Hepatocyte (in vitro differentiated cells): ENCODE measurements around the gene CHST15.

Experiments
- CTCF ChIP-seq: fragments of 200-600 bp; sonication (generic); IDR thresholded peaks from 2 replicates; pipeline ENCODE4 v1.5.1; 2016; ENCODE audit warnings: antibody characterized with exemption, mild to moderate bottlenecking; ENCODE audit not compliant: poor library complexity
- EZH2 ChIP-seq: fragments of 200-600 bp; sonication (generic); IDR thresholded peaks from 2 replicates; pipeline ENCODE4 v1.6.1; 2016; ENCODE audit warnings: antibody characterized with exemption, mild to moderate bottlenecking, borderline replicate concordance
- EZH2phosphoT487 ChIP-seq: fragments of 200-600 bp; sonication (generic); IDR thresholded peaks from one replicate; pipeline ENCODE4 v1.6.1; 2018; ENCODE audit warnings: antibody characterized with exemption, mild to moderate bottlenecking, low read depth, moderate library complexity; ENCODE audit not compliant: unreplicated experiment, severe bottlenecking

DNA sequence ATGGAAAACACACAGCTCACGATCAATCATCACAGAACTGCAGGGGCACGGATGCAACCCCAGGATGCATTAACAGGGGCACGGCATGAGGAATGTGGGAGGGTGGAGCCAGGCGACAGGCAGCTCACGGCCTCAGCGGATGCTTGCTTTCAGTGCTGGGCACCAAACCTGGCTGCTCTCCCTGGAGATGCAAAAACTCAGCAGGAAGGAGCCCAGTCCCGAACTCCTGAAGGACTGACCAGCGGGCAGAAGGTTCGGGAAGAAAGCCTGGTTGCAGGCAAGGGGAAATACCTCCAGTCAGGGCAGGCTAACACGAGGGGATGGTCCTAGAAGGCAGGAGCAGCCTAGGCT is 66.8 kb downstream of the CHST15 start:
- TF ChIP-seq EZH2: no peak
- no peak for TF ChIP-seq EZH2phosphoT487
- no peak for TF ChIP-seq CTCF
